Kidney (tissue), 14 donors: ENCODE measurements around the gene ALDH4A1. TPM values are rescaled to one million over a fixed set of nuclear protein-coding genes. Genes with fewer than 3 reads are reported as not detected.
A peak's percentile ranks its signal among the peaks of the same experiment; 100 is the strongest.

Experiments
- DNase-seq, 5 donors: peaks; one replicate each; pipeline ENCODE4 v3.0.0-alpha.2; 2013 to 2020
- FAIRE-seq: peaks from 2 replicates; lab custom pipeline; 2012; peaks lifted over from hg19 to GRCh38; lab: Jason Lieb, UNC
- H3K27ac ChIP-seq, 2 donors: one replicate each; pipeline ENCODE4 v1.7.0; 2013; ENCODE audit warnings: low read depth in 2 of 2, low read length in 2 of 2, inconsistent platforms in 1 of 2
- H3K27me3 ChIP-seq: one replicate; pipeline ENCODE4 v1.7.1; 2013; ENCODE audit warnings: low read length, inconsistent platforms; ENCODE audit not compliant: control insufficient read depth, insufficient read depth
- H3K36me3 ChIP-seq, 3 donors: one replicate each; pipeline versions ENCODE4 v1.7.0 to v1.7.1; 2013; ENCODE audit warnings: low read length in 3 of 3, control low read depth in 1 of 3, inconsistent platforms in 1 of 3; ENCODE audit not compliant: insufficient read depth in 3 of 3, control insufficient read depth in 2 of 3
- H3K4me1 ChIP-seq, 3 donors: one replicate each; pipeline versions ENCODE4 v1.7.0 to v1.7.1; 2013; ENCODE audit warnings: low read length in 3 of 3, inconsistent platforms in 1 of 3, low read depth in 1 of 3; ENCODE audit not compliant: control insufficient read depth in 2 of 3, insufficient read depth in 2 of 3
- H3K4me3 ChIP-seq, 3 donors: one replicate each; pipeline versions ENCODE4 v1.7.0 to v1.8.1; 2013; ENCODE audit warnings: low read length in 3 of 3, control low read depth in 1 of 3, inconsistent platforms in 1 of 3
- H3K9ac ChIP-seq, 3 donors: one replicate each; pipeline versions ENCODE4 v1.7.0 to v1.7.1; 2013; ENCODE audit warnings: low read length in 3 of 3, control low read depth in 1 of 3, inconsistent platforms in 1 of 3
- H3K9me3 ChIP-seq, 3 donors: one replicate each; pipeline versions ENCODE4 v1.7.0 to v1.7.1; 2013; ENCODE audit warnings: low read length in 3 of 3, control low read depth in 1 of 3, inconsistent platforms in 1 of 3; ENCODE audit not compliant: control insufficient read depth in 2 of 3, insufficient read depth in 1 of 3
- intact Hi-C: fragments of 100-400 bp; cut with DNase I; formaldehyde crosslinking; loops from one replicate; pipeline ENCODE4 v1.11.1; 2022
- polyA plus RNA-seq: library from polyadenylated mRNA; stranded (reverse); fragments of 350-450 nt; fragmentation: Illumina TruSeq; extraction: RNeasy Lipid Tissue Mini Kit (QIAGEN cat#74804); gene quantifications from one replicate; pipeline ENCODE4 v1.2.3, GENCODE V29; 2014; ENCODE audit warnings: low read depth, low replicate concordance; ENCODE audit not compliant: insufficient read depth
- total RNA-seq: library from RNA; stranded (reverse); fragmentation: NEBNext Ultra II Directional; extraction: Animal tissue kit (Norgen Biotek cat#: 25700); gene quantifications from one replicate; pipeline ENCODE4 v1.2.1, GENCODE V29; 2021
- TF ChIP-seq, protein P1 (sequence below): IDR thresholded peaks from 3 replicates; pipeline ENCODE4 v1.5.1; 2012; ENCODE audit warnings: mild to moderate bottlenecking, moderate library complexity, borderline replicate concordance; ENCODE audit not compliant: insufficient read depth; ENCODE audit errors: extremely low read depth
- donor health status: control.
- donor health status: control.
- donor health status: control.
- donor health status: control.
- donor health status: control.
- donor health status: DM: yes; HTN: yes; CAD: no.
- donor health status: Normal renal cell carcinoma (clear cell type).

The ALDH4A1 gene
- total and polyA plus RNA-seq, 2 donors from 2014 or later, result 49.3 to 352 TPM

DNA sequence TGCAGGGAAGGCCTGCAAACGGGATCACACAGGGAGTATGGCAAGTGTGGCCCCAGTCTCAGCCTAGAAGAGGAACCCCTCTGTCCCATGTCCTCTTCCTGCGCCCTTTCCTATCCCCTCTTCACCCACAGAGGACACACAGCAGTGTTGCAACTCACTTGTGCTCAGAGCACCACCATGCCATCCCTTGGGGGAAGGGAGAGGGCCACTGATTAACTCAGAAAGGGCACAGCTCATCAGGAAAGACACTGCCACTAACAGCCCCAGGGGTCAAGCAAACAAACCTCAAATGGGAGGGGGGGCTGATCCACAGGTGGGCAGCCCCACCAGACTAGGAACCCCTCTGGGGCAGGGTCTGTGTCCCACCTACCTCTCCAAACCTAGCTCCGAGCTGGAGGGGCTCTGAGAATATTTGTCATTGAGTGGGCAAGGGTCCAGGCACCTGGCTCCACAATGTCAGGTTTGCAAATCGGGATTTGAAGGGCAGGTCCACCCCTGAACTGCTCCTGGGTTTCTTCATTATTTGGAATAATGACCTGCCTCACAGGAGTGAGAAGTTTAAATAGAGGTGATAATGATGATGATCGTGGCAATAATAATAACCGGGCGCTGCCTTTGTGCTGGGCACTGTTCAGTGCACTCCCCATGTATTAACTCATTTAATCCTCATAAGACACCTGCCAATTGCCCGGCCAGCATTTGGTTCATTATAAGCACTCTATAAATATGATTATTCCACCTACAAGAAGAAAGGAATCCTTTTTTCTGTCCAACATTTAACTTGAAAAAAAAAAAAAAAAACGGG lies 1.0 kb downstream of the ALDH4A1 start:
- Histone ChIP-seq H3K27ac (peak overlapping the region; percentile 82 to 96), H3K36me3 (peaks cover 0 to 7% (median 2%) of the 10 kb centered on the region in 3 donors), H3K9me3 (no peaks in the 10 kb centered on the region), H3K4me3 (peak overlapping the region; percentile 5 to 86 (median 83)), H3K9ac (peak overlapping the region in 2 of 3 donors; percentile 11 to 49), H3K4me1 (peaks cover 3 to 12% (median 12%) of the 10 kb centered on the region in 3 donors), H3K27me3 (no peaks in the 10 kb centered on the region)
- FAIRE-seq (no peak), DNase-seq (no peak)
- intact Hi-C loops, result no loop called here
- TF ChIP-seq, protein P1, sequence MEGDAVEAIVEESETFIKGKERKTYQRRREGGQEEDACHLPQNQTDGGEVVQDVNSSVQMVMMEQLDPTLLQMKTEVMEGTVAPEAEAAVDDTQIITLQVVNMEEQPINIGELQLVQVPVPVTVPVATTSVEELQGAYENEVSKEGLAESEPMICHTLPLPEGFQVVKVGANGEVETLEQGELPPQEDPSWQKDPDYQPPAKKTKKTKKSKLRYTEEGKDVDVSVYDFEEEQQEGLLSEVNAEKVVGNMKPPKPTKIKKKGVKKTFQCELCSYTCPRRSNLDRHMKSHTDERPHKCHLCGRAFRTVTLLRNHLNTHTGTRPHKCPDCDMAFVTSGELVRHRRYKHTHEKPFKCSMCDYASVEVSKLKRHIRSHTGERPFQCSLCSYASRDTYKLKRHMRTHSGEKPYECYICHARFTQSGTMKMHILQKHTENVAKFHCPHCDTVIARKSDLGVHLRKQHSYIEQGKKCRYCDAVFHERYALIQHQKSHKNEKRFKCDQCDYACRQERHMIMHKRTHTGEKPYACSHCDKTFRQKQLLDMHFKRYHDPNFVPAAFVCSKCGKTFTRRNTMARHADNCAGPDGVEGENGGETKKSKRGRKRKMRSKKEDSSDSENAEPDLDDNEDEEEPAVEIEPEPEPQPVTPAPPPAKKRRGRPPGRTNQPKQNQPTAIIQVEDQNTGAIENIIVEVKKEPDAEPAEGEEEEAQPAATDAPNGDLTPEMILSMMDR, result no peak

DNA sequence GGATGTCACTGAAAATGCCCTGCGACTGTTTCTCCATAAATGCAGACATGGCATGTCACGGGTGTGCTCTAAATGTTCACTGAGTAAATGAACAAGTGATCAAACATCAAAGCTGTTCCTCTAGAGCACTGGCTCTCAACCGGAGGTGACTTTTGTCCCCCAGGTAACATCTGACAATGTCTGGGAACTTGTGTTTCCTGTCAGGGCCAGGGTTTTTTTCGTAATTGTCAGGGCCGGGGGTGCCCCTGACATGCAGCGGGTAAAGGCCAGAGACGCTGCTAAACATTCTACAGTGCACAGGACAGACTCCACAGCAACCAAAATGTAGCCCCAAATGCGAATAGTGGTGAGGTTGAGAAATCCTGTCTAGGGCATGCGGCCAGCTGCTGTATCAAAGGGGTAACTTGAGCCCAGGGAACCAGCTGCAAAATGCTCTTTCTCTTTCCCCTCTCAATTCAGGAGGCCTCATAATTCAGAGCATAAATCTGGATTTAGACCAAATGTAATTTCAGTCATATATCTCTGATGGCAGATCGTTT lies 2.0 kb downstream of the ALDH4A1 start:
- DNase-seq, result no peak
- TF ChIP-seq, protein P1, result no peak
- FAIRE-seq, result no peak
- intact Hi-C loops, result no loop called here
- Histone ChIP-seq H3K9ac (peak overlapping the region in 2 of 3 donors; percentile 20 to 49), H3K4me3 (peak overlapping the region in 2 of 3 donors; percentile 83 to 86), H3K9me3 (no peaks in the 10 kb centered on the region), H3K27ac (peak overlapping the region; percentile 58 to 66), H3K27me3 (no peaks in the 10 kb centered on the region), H3K4me1 (peaks cover 3 to 20% (median 14%) of the 10 kb centered on the region in 3 donors), H3K36me3 (peaks cover 0 to 7% (median 2%) of the 10 kb centered on the region in 3 donors)

DNA sequence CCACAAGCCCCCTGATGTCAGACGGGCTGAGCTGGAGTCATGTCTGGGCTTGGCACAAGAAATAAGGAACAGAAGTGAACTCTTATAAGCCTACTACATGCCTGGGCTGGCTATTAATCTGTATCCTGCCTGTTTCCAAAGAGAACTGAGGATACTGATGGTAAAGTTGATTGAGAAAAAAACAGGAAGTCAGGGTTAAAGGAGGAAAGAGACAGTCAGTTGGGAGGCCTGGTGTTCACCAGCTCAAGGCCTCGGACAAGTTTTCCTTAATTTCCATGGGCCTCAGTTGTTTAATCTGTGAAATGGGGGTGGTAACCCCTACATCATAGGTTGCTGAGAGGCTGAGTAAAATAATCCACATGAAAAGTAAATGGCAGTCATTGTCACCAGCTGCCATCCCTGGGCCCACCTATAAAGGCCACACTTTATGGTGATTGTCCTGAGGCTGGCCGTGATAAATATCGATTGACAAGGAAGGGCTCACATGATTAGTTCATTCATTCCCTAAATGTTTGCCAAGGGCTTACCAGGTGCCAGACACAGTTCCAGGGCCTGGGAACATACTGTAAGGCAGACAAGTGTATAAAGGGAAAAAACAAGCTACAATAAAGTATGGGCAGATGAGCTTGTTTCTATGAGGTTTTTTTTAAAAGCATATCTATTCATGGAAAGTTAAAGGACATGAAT lies 2.8 kb downstream of the ALDH4A1 start:
- intact Hi-C loops, result no loop called here
- FAIRE-seq, result no peak
- peaks cover 3 to 28% (median 20%) of the 10 kb centered on the region in 3 donors for H3K4me1 ChIP-seq

More for the DNA sequence above, 2.8 kb downstream of the ALDH4A1 start:
- peak overlapping the region in 2 of 3 donors; percentile 83 to 86 for H3K4me3 ChIP-seq
- H3K36me3 ChIP-seq, result peaks cover 0 to 7% (median 2%) of the 10 kb centered on the region in 3 donors
- no peaks in the 10 kb centered on the region for H3K9me3 ChIP-seq
- TF ChIP-seq, protein P1, result no peak
- peak overlapping the region in 1 of 3 donors; percentile 42 for H3K9ac ChIP-seq
- peak overlapping the region; percentile 28 to 52 for H3K27ac ChIP-seq
- H3K27me3 ChIP-seq, result no peaks in the 10 kb centered on the region
- DNase-seq, result no peak
